ENCODE data around the gene UBE2I.

DNA sequence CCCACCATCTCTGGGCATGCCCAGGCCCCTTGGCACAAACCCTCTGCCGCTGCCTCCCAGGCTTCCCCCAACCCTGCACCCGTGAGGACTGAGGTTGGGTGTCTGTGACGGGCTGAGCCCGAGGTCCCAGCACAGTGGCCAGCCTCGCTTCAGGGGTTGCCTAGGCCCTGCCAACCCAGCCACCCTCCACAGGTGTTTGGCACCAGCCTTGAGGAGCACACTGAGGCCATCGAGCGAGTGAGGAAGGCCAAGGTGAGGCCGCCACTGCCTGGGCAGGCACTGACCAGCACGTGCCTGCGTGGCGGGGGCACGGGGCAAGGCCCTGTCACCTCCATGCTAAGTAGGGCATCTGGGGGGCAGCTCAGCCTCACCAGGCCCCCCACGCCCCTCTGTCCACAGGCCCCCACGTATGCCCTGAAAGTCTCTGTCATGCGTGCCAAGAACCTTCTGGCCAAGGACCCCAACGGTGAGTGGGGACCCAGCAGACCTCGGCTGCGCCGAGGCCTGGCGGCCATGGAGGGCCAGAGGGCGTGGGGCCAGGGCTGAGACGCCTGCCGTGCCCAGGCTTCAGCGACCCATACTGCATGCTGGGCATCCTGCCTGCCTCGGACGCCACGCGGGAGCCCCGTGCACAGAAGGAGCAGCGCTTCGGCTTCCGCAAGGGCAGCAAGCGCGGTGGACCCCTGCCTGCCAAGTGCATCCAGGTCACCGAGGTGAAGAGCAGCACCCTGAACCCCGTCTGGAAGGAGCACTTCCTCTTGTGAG is 31.5 kb downstream of the UBE2I start:
- TF ChIP-seq NR3C1 (IDR thresholded peaks at IDR 0.05) (no peak), POLR2A (IDR thresholded peaks at IDR 0.05; ENCODE audit: low read length) (no peak), CTCF (IDR thresholded peaks at IDR 0.05) (no peak), RFX5 (IDR thresholded peaks at IDR 0.05) (no peak), POLR2AphosphoS2 (conservative IDR thresholded peaks at IDR 0.05; ENCODE audit: low read length) (no peak), MAZ (IDR thresholded peaks at IDR 0.05; ENCODE audit: borderline replicate concordance, low read depth, low read length) (no peak), MYC (IDR thresholded peaks at IDR 0.05; ENCODE audit: borderline replicate concordance, low read length) (no peak), RARB (CRISPR knock-in tag; IDR thresholded peaks at IDR 0.05) (no peak)
- TF ChIP-seq, protein P1, sequence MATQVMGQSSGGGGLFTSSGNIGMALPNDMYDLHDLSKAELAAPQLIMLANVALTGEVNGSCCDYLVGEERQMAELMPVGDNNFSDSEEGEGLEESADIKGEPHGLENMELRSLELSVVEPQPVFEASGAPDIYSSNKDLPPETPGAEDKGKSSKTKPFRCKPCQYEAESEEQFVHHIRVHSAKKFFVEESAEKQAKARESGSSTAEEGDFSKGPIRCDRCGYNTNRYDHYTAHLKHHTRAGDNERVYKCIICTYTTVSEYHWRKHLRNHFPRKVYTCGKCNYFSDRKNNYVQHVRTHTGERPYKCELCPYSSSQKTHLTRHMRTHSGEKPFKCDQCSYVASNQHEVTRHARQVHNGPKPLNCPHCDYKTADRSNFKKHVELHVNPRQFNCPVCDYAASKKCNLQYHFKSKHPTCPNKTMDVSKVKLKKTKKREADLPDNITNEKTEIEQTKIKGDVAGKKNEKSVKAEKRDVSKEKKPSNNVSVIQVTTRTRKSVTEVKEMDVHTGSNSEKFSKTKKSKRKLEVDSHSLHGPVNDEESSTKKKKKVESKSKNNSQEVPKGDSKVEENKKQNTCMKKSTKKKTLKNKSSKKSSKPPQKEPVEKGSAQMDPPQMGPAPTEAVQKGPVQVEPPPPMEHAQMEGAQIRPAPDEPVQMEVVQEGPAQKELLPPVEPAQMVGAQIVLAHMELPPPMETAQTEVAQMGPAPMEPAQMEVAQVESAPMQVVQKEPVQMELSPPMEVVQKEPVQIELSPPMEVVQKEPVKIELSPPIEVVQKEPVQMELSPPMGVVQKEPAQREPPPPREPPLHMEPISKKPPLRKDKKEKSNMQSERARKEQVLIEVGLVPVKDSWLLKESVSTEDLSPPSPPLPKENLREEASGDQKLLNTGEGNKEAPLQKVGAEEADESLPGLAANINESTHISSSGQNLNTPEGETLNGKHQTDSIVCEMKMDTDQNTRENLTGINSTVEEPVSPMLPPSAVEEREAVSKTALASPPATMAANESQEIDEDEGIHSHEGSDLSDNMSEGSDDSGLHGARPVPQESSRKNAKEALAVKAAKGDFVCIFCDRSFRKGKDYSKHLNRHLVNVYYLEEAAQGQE (IDR thresholded peaks at IDR 0.05): no peak
